Measurements from ENCODE around the gene GARIN5B.

Gene GARIN5B

DNA sequence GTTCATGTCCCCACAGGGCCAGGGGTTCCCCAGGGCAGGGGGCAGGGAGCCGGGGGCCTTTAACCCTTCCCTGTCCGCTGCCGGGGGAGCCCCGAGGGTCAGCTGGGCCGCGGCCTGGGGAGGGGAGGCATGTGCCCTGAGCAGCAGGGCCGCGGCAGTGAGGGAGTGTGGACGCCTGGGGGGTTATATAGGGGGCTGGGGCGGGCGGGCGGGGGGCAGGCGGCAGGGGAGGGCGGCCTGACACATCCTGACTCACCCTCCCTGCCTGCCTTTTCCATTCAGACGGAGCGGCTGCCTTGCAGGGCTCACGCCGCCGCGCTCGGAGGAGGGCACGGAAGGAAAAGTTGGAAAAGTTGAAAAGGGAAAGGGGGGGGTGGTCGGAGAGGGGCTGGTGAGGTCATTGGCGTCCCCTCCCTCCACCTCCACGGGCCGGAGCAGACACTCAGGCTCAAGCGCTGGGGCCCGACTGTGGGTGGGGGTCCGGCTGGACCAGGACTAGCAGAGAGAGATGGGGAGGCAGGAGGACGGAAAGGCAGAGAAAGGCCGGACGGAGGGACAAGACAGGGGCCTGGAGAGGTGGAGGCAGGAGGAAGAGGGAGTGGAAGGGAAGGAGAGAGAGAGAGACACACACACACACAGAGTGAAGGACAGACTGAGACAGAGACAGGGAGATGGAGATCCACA, 7.4 kb upstream of the GARIN5B start, which contains the start of gene IL11:
Gene IL11 (minus strand): TSS at position 159 of the 684 bp plus-strand sequence. CDS start 153 bp downstream, at position 6.
- no peak for DNase-seq (ENCODE audit: low read depth, low spot score)

- DNase-seq (ENCODE audit: low read depth, low spot score), result no peak
These were observed 6.7 kb upstream of the GARIN5B start for GRCh38 chr19:55369653-55370304.

- no peak for DNase-seq (ENCODE audit: low read depth, low spot score)
These were observed 5.9 kb upstream of the GARIN5B start for GRCh38 chr19:55368701-55369563.

DNA sequence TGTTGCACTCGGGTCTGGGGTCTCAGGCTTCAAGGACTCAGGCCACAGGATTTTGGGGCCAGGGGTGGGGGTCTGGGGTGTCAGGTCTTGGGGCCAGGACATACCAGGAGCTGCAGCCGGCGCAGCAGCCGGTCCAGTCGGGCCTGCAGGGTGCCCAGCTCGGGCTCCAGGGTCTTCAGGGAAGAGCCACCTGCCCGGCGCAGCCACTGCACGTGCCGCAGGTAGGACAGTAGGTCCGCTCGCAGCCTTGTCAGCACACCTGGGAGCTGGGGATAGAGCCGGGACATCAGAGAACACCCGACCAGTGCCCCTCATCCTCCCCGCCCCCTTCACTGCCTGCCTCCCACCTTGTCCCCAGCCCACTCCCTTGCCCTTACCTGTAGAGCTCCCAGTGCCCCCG, 5.0 kb upstream of the GARIN5B start:
- DNase-seq (ENCODE audit: low read depth, low spot score), result no peak

- DNase-seq (ENCODE audit: low read depth, low spot score), result no peak
These were observed 3.7 kb upstream of the GARIN5B start for GRCh38 chr19:55366790-55367189.

GRCh38 chr19:55365964-55366363, 2.9 kb upstream of the GARIN5B start:
- DNase-seq (ENCODE audit: low read depth, low spot score), result no peak

GRCh38 chr19:55365245-55365644, 2.2 kb upstream of the GARIN5B start:
- DNase-seq (ENCODE audit: low read depth, low spot score), result no peak

DNA sequence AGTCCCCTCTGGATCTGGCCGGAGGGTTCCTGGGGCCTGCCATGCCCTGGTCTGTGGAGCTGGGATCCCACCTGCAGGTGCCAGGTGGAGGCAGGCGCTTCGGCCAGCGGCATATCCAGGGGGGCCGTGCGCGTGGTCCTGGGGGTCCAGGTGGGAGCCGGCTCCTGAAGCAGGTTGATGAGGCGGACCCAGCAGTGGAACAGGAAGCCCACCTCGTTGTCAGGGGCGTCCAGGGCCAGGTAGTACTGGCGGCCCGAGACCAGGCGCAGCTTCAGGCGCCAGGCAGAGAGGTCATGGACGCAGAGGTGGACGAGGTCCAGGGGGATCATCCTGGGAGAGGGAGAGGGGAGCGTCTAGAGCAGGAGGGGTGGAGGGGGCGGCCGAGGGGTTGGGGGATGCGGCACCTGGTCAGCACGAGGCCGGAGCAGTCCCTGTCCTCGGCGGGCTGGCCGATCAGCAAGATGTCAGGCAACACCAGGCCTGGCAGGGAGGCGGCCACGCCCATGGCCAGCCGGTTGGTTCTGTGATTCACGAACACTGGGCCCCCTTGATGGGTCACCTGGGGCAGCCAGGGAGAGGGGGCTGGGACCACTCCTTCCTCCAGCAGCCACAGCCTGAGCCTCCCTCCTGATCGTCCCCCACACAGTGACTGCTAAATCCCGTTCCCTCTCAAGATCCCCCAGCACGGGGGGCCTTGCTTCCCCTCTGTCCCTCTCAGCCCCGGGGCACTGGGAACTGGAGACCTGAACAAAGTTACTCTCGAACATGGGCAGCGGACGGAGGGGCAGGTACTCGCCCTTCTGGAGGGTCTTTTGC, 678 bp downstream of the GARIN5B start:
- DNase-seq (ENCODE audit: low read depth, low spot score), result no peak

DNA sequence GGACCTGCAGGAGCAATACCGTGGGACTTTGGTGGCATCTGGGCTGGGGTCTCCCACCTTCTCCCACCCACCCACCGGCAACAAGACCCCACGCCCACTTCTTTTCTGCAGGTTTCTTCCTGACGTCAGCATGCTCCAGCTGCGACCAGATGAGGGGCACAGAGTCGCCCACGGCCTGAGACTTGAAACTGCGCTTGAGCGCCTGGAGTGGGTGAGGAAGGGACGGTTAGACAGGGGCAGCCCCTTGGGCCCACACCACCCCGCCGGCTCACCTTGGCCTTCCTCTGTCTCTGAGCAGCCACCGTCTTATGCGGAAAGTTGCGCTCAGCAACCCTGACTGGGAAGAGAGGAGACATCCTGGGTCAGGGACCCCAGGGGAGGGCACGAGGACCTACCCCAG, 2.2 kb downstream of the GARIN5B start:
- DNase-seq (ENCODE audit: low read depth, low spot score), result no peak

- no peak for DNase-seq (ENCODE audit: low read depth, low spot score)
These were observed 3.8 kb downstream of the GARIN5B start for GRCh38 chr19:55358943-55359908.

DNA sequence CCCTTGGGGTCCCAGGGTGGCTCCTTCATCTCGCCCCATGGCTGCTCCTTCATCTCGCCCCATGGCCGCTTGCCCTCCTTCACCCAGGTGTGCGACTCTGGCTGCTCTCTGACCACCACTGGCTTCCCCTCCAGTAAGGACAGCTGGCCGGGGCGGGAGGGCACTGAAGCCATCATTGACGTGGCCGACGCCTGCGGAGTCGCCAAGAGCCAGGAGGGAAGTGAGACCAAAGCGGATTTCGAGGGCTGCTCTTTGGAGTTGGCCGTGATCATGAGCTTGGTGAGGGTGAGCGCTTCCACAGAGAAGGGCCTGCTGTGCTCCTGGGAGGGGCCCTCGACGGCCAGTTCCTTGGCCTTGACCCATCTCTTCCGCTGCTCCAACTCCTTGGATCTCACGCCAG, 4.6 kb downstream of the GARIN5B start:
- no peak for DNase-seq (ENCODE audit: low read depth, low spot score)

GRCh38 chr19:55355213-55355821, 7.7 kb downstream of the GARIN5B start:
- no peak for DNase-seq (ENCODE audit: low read depth, low spot score)

GRCh38 chr19:55354698-55355212, 8.3 kb downstream of the GARIN5B start, which contains the start of gene COX6B2:
COX6B2 (minus strand) TSS chr19:55354719; CDS start chr19:55354521, 198 bp downstream.
- DNase-seq (ENCODE audit: low read depth, low spot score), result no peak

GRCh38 chr19:55353803-55354697, 9.0 kb downstream of the GARIN5B start:
- DNase-seq (ENCODE audit: low read depth, low spot score), result peak; percentile 30

GRCh38 chr19:55353356-55353802, 9.7 kb downstream of the GARIN5B start:
- DNase-seq (ENCODE audit: low read depth, low spot score), result no peak

DNA sequence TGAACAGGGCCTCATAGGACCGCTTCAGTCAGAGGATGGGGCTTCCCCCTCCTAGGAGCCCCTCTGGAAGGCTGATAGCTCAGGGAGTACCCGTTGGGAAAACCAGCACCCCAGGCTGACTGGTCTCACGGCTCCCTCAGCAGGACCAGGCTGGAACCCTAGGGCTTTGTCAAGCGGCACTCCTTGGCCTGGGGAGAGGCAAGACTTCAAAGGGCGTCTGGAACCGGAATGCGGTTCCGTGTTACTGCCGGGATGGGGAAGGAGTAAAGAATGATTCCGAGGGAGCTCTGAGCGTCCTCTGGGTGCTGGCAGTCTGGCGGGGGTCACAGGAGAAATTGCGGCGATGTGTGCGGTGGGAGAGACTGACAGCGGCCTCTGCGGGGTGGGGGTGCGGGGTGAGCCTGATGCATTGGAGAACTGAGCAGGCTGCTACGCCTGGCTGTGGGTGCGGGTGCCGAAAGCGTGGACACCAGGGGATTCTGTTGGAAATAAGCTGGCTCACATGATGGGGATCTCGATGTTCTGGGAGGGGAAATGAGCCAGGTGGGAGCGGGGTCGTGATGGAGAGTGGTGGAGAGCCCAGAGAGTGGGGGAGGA, 10.4 kb downstream of the GARIN5B start:
- DNase-seq (ENCODE audit: low read depth, low spot score), result no peak

DNA sequence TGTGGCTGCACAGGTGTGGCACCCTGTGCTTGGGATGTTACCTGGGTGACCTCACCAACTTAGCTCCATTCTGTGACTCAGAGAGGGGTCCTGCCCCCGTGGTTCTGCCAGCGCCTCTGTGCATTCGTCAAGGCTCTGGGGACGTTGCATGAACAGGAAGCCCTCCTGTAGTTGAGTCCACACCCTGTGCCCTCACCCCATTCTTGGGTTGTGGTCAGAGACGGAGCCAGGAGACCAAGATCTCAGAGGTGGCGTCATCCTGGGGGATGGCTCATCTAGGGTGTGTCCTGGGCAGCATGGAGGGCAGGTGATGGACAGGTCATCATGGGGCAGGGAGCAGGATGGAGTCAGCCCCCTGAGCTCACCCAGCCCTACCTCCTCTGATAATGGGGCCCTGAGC, 11.0 kb downstream of the GARIN5B start:
- no peak for DNase-seq (ENCODE audit: low read depth, low spot score)

Data from activated CD4-positive, CD25-positive, alpha-beta regulatory T cell treated with anti-CD3 and anti-CD28 coated beads, Interleukin-2, amount 50 U/mL, for 16 hours (primary cell).